Measurements from ENCODE around the gene GRIK4.

GRCh38 chr11:120605469-120605868 lies 93.9 kb downstream of the GRIK4 start:
- TF ChIP-seq CTCF (IDR thresholded peaks at IDR 0.05) (no peak), POLR2A (IDR thresholded peaks at IDR 0.05) (no peak)
